GM06990 (cell line): Measurements from ENCODE around the gene CELA2A.

Source experiments
- DNase-seq: peaks from one replicate; pipeline ENCODE4 v3.0.0-alpha.2; 2011; ENCODE audit not compliant: insufficient read length; ENCODE audit errors: extremely low read depth
- H3K27me3 ChIP-seq: replicated peaks from 2 replicates; pipeline ENCODE4 v1.6.0; 2011; ENCODE audit warnings: low read length; ENCODE audit not compliant: control insufficient read depth, insufficient read depth
- H3K36me3 ChIP-seq: 2 replicates; pipeline ENCODE4 v1.5.1; 2011; ENCODE audit warnings: low read length; ENCODE audit not compliant: control insufficient read depth, insufficient read depth
- H3K4me3 ChIP-seq: replicated peaks from 2 replicates; pipeline ENCODE4 v1.5.1; 2011; ENCODE audit warnings: low read depth, mild to moderate bottlenecking, control low read depth, low read length
- CTCF ChIP-seq: IDR thresholded peaks from 2 replicates; pipeline ENCODE4 v1.5.1; 2011; ENCODE audit warnings: low read length, control low read depth, mild to moderate bottlenecking, inconsistent platforms; ENCODE audit not compliant: insufficient read depth, poor library complexity, severe bottlenecking

CELA2A gene

GRCh38 chr1:15451014-15451722, 5.4 kb upstream of the CELA2A start:
- Histone ChIP-seq H3K4me3 (no peak overlapping the region), H3K36me3 (no peaks in the 10 kb centered on the region), H3K27me3 (no peaks in the 10 kb centered on the region)
- no peak for TF ChIP-seq CTCF
- DNase-seq: no peak

- DNase-seq: no peak
- H3K4me3 ChIP-seq: no peak overlapping the region
- H3K27me3 ChIP-seq: no peaks in the 10 kb centered on the region
- no peak for TF ChIP-seq CTCF
- no peaks in the 10 kb centered on the region for H3K36me3 ChIP-seq
Measured at GRCh38 chr1:15452216-15452615, 4.3 kb upstream of the CELA2A start.

GRCh38 chr1:15452866-15453571, 3.5 kb upstream of the CELA2A start:
- Histone ChIP-seq H3K27me3 (no peaks in the 10 kb centered on the region), H3K4me3 (no peak overlapping the region), H3K36me3 (no peaks in the 10 kb centered on the region)
- TF ChIP-seq CTCF: no peak
- no peak for DNase-seq

- H3K36me3 ChIP-seq: no peaks in the 10 kb centered on the region
- no peak for DNase-seq
- TF ChIP-seq CTCF: no peak
- no peaks in the 10 kb centered on the region for H3K27me3 ChIP-seq
- no peak overlapping the region for H3K4me3 ChIP-seq
Measured at GRCh38 chr1:15453734-15454133, 2.8 kb upstream of the CELA2A start.

GRCh38 chr1:15454256-15454655, 2.3 kb upstream of the CELA2A start:
- H3K4me3 ChIP-seq: no peak overlapping the region
- TF ChIP-seq CTCF: no peak
- DNase-seq: no peak
- no peaks in the 10 kb centered on the region for H3K27me3 ChIP-seq
- no peaks in the 10 kb centered on the region for H3K36me3 ChIP-seq

- no peaks in the 10 kb centered on the region for H3K36me3 ChIP-seq
- no peak overlapping the region for H3K4me3 ChIP-seq
- no peak for DNase-seq
- no peak for TF ChIP-seq CTCF
- H3K27me3 ChIP-seq: no peaks in the 10 kb centered on the region
Measured at GRCh38 chr1:15455522-15455921, 1.0 kb upstream of the CELA2A start.
